H1 (cell line): ENCODE results near the gene MORC3. TPM values are rescaled to one million over a fixed set of nuclear protein-coding genes. Genes with fewer than 3 reads are reported as not detected.

ENCODE experiments used
- CBX5 ChIP-seq: fragments of 300-800, 300-1000 bp; sonication (generic); IDR thresholded peaks from 2 replicates; pipeline ENCODE4 v1.7.1; 2016; ENCODE audit warnings: antibody characterized with exemption, low read length, low read depth
- CBX8 ChIP-seq: fragments of 300-800, 300-1000 bp; sonication (generic); IDR thresholded peaks from 2 replicates; pipeline ENCODE4 v1.7.1; 2016; ENCODE audit warnings: low read depth, low read length, borderline replicate concordance
- GTF2F1 ChIP-seq: IDR thresholded peaks from 2 replicates; pipeline ENCODE4 v1.6.1; 2012; ENCODE audit warnings: low read depth, low read length, improper control_type of control experiment, borderline replicate concordance
- POU5F1 ChIP-seq: IDR thresholded peaks from 2 replicates; pipeline ENCODE4 v1.6.1; 2011; ENCODE audit warnings: low read depth, mild to moderate bottlenecking, low read length, moderate library complexity
- RAD21 ChIP-seq, 2 experiments: IDR thresholded peaks in 1 of 2; conservative IDR thresholded peaks in 1 of 2; 2 replicates each; pipeline ENCODE4 v1.6.1; 2011; ENCODE audit warnings: low read depth in 2 of 2, low read length in 2 of 2, improper control_type of control experiment in 1 of 2, inconsistent platforms in 1 of 2, mild to moderate bottlenecking in 1 of 2, moderate library complexity in 1 of 2
- polyA plus RNA-seq, 7 experiments: library from polyadenylated mRNA; depleted of rRNA in 3 of 7; stranded (reverse) in 5 of 7; unstranded in 2 of 7; fragments of >200 nt in 5 of 7; fragments of 200-250 nt in 2 of 7; gene quantifications; 1 replicate in 5 of 7; 2 replicates in 1 of 7; 4 replicates in 1 of 7; pipeline versions ENCODE4 v1.2.1 to v1.2.3, GENCODE V29; 2011 to 2013; ENCODE audit warnings: missing spikeins in 2 of 7, mixed read lengths in 2 of 7
- total RNA-seq: library from RNA; stranded (reverse); fragmentation: NEBNext Ultra II Directional; extraction: Animal tissue kit (Norgen Biotek cat#: 25700); gene quantifications from 2 replicates; pipeline ENCODE4 v1.2.1, GENCODE V29; 2021

The MORC3 gene
- total and polyA plus RNA-seq, 2 of the 8 experiments (the other 6 are each of a cell fraction or from before 2014, with no cell fraction given) = 5.0 to 20.4 TPM

DNA sequence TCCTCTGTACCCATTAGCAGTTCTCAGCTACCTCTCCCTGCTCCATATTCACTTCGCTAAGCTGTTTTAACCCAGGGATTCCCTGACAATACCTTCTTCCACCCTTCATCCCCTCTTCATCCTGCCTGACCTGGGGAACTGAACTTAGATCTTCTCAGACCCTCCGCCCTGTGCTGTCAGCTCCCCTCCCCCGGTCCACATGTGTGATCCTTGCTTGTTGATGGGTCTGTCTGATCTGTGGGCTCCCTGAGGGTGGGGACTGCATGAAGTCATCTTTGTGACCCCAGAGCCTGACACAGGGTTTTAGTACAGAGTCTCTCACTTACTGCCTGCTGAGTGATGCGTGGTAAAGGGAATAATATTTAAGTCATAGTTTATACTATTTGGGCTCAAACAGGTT lies 77.0 kb downstream of the MORC3 start (continued):
- TF ChIP-seq CBX8 = no peak
- TF ChIP-seq CBX5 = no peak
- no peak for TF ChIP-seq POU5F1
- TF ChIP-seq RAD21 (IDR thresholded peaks at IDR 0.05 in 1 of 2, conservative IDR thresholded peaks at IDR 0.05 in 1 of 2; ENCODE audit: low read depth in 2 of 2, low read length in 2 of 2) = no peak
- TF ChIP-seq GTF2F1 = no peak
